Adrenal gland (tissue), 12 donors: Measurements from ENCODE around the gene SLC30A3. TPM values are rescaled to one million over a fixed set of nuclear protein-coding genes. Genes with fewer than 3 reads are reported as not detected.

ENCODE experiments used
- DNase-seq, 7 donors: peaks; one replicate each; pipeline ENCODE4 v3.0.0-alpha.2; 2019 to 2020
- H3K27ac ChIP-seq, 5 donors: fragments of 200-600 bp; sonication (generic) in 4 of 5; 1 replicate in 3 of 5; 2 replicates in 2 of 5; pipeline versions ENCODE4 v1.5.1 to v1.8.0; 2016 to 2020; ENCODE audit warnings: mild to moderate bottlenecking in 1 of 5
- H3K27me3 ChIP-seq: fragments of 200-600 bp; 2 replicates; pipeline ENCODE4 v1.8.0; 2021
- H3K36me3 ChIP-seq, 2 donors: fragments of 200-600 bp; replicated peaks in 1 of 2; 1 replicate in 1 of 2; 2 replicates in 1 of 2; pipeline versions ENCODE4 v1.5.1 to v1.8.0; 2018 to 2022
- H3K4me1 ChIP-seq, 2 donors: fragments of 200-600 bp; replicated peaks in 1 of 2; 1 replicate in 1 of 2; 2 replicates in 1 of 2; pipeline versions ENCODE4 v1.5.1 to v1.8.0; 2018 to 2021
- H3K4me3 ChIP-seq, 4 donors: fragments of 200-600 bp; sonication (generic) in 3 of 4; one replicate each; pipeline ENCODE4 v1.5.1; 2016 to 2018
- H3K9me3 ChIP-seq, 3 donors: fragments of 200-600 bp; sonication (generic) in 1 of 3; replicated peaks in 1 of 3; 1 replicate in 2 of 3; 2 replicates in 1 of 3; pipeline versions ENCODE4 v1.5.1 to v1.8.0; 2016 to 2021
- CTCF ChIP-seq, 6 experiments: fragments of 450-650 bp in 4 of 6; fragments of 200-600 bp in 2 of 6; sonication (generic) in 1 of 6; IDR thresholded peaks; 1 replicate in 5 of 6; 2 replicates in 1 of 6; pipeline versions ENCODE4 v1.5.1 to v1.8.0; 2016 to 2021; ENCODE audit warnings: antibody characterized with exemption in 6 of 6, mild to moderate bottlenecking in 2 of 6, moderate library complexity in 1 of 6
- POLR2A ChIP-seq, 2 donors: fragments of 450-650 bp; IDR thresholded peaks; one replicate each; pipeline ENCODE4 v1.6.1; 2017; ENCODE audit warnings: antibody characterized with exemption in 2 of 2, mild to moderate bottlenecking in 2 of 2, moderate library complexity in 1 of 2
- WGBS, 4 donors: extraction: QIAGEN DNeasy Blood & Tissue Kit in 2 of 4; methylation state at CpG; one replicate each; pipeline versions ENCODE4 v1.1.5 to v1.1.7; 2013 to 2017; 5-methylcytosine and 5-hydroxymethylcytosine counted together
- intact Hi-C, 2 donors: fragments of 100-400 bp; cut with DNase I; formaldehyde crosslinking; loops; one replicate each; pipeline versions ENCODE4 v1.14.1 to v1.15.0; 2022 to 2023
- polyA plus RNA-seq, 3 donors: library from polyadenylated mRNA; stranded (reverse); fragments of 200-250 nt in 2 of 3; fragments of 350-450 nt in 1 of 3; fragmentation: Illumina TruSeq in 1 of 3; extraction: RNeasy Lipid Tissue Mini Kit (QIAGEN cat#74804) in 1 of 3; gene quantifications; one replicate each; pipeline ENCODE4 v1.2.3, GENCODE V29; 2013 to 2014
- total RNA-seq, 9 donors: library from RNA; depleted of rRNA in 4 of 9; stranded (reverse); fragments of >200 nt in 4 of 9; fragments of 120-200 nt in 1 of 9; fragmentation: NEBNext Ultra II Directional in 1 of 9; extraction: Animal tissue kit (Norgen Biotek cat#: 25700) in 1 of 9; gene quantifications; one replicate each; pipeline versions ENCODE4 v1.1.0 to v1.2.4, GENCODE V29; 2013 to 2023
- donor health status: healthy with polysubstance abuse.
- donor health status: Bipolar disorder and iron deficiency.
- donor health status: DM: yes; HTN: yes; CAD: no.
- donor health status: DM: no; HTN: no; CAD: no.
- donor health status: DM: no; HTN: no; CAD: no.
- donor health status: DM: yes; HTN: yes; CAD: no.

Gene SLC30A3
- total and polyA plus RNA-seq, 12 donors: 0.27 to 5.6 (median 1.9) TPM; not detected in 1

DNA sequence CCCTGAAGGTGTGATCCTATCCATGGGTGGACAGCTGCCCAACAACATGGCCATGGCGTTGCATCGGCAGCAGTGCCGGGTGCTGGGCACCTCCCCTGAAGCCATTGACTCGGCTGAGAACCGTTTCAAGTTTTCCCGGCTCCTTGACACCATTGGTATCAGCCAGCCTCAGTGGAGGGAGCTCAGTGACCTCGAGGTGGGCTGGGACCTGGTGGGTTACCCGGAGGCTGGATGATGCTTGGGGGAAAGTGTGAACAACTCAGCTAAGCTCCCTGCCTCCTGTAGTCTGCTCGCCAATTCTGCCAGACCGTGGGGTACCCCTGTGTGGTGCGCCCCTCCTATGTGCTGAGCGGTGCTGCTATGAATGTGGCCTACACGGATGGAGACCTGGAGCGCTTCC is 29.5 kb downstream of the SLC30A3 start:
- H3K4me3 ChIP-seq: no peak overlapping the region
- H3K27ac ChIP-seq: no peak overlapping the region
- 89 to 98% (median 96%) methylated on average over 7 to 14 of the region's 14 CpGs for WGBS, 4 donors
- no peaks in the 10 kb centered on the region for H3K27me3 ChIP-seq
- H3K9me3 ChIP-seq: no peaks in the 10 kb centered on the region
- H3K4me1 ChIP-seq: no peaks in the 10 kb centered on the region
- intact Hi-C loops: no loop called here
- DNase-seq: no peak
- peaks cover 0 to 94% of the 10 kb centered on the region in 2 donors for H3K36me3 ChIP-seq
- TF ChIP-seq POLR2A (IDR thresholded peaks at IDR 0.05): no peak
- TF ChIP-seq CTCF (IDR thresholded peaks at IDR 0.05): no peak

DNA sequence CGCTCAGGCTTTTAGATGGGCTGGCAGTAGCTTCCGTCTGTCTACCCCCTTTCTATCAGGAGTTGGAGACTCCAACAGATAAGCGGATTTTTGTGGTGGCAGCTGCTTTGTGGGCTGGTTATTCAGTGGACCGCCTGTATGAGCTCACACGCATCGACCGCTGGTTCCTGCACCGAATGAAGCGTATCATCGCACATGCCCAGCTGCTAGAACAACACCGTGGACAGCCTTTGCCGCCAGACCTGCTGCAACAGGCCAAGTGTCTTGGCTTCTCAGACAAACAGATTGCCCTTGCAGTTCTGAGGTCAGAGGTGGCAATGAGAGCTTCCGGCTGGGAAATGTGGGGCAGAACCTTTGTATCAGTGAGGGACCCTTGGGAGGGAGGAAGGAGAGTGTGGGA is 30.9 kb downstream of the SLC30A3 start:
- no peak for DNase-seq
- no peak overlapping the region for H3K4me3 ChIP-seq
- H3K27me3 ChIP-seq: no peaks in the 10 kb centered on the region
- H3K36me3 ChIP-seq: peaks cover 0 to 93% of the 10 kb centered on the region in 2 donors
- H3K27ac ChIP-seq: no peak overlapping the region
- intact Hi-C loops: no loop called here
- H3K9me3 ChIP-seq: no peaks in the 10 kb centered on the region
- WGBS, 4 donors: 94 to 96% (median 94%) methylated on average over 12 to 13 of the region's 13 CpGs
- TF ChIP-seq CTCF (IDR thresholded peaks at IDR 0.05) (no peak), POLR2A (IDR thresholded peaks at IDR 0.05) (no peak)
- H3K4me1 ChIP-seq: no peaks in the 10 kb centered on the region

DNA sequence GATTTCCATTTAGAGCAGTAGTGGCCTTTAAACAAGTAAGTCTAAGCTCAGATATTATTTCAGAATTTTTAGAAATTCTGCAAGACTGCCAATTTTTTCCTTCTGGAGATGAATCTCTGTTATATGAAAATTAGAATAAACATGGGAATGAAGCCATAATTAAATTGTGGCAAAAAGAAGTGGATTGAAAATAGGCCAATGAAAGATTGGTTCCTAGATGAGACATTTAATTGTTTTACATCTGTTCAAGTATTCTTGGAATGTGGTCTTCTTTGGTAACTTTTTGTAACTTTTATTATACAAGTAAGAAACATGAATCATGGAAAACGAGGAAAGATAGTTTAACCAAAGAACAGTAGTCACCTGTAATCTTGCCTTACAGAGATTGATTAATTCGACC is 35.3 kb downstream of the SLC30A3 start:
- intact Hi-C loops: no loop called here
- WGBS, 4 donors: 86 to 91% (median 86%) methylated on average over 2 of the region's 2 CpGs

GRCh38 chr2:27225526-27225925 is 37.3 kb downstream of the SLC30A3 start:
- H3K4me3 ChIP-seq: no peak overlapping the region
- TF ChIP-seq CTCF (IDR thresholded peaks at IDR 0.05): no peak
- TF ChIP-seq POLR2A (IDR thresholded peaks at IDR 0.05): no peak
- 94 to 95% (median 94%) methylated on average over 9 of the region's 9 CpGs for WGBS, 4 donors
- no peaks in the 10 kb centered on the region for H3K9me3 ChIP-seq
- intact Hi-C loops: no loop called here
- no peak for DNase-seq
- no peak overlapping the region for H3K27ac ChIP-seq
- H3K36me3 ChIP-seq: peaks cover 0 to 85% of the 10 kb centered on the region in 2 donors
- no peaks in the 10 kb centered on the region for H3K27me3 ChIP-seq
- H3K4me1 ChIP-seq: no peaks in the 10 kb centered on the region

More for the DNA sequence above, 35.3 kb downstream of the SLC30A3 start:
- Histone ChIP-seq H3K4me1 (no peaks in the 10 kb centered on the region), H3K27ac (no peak overlapping the region), H3K36me3 (peaks cover 0 to 90% of the 10 kb centered on the region in 2 donors), H3K9me3 (no peaks in the 10 kb centered on the region), H3K27me3 (no peaks in the 10 kb centered on the region), H3K4me3 (no peak overlapping the region)
- no peak for TF ChIP-seq CTCF (IDR thresholded peaks at IDR 0.05)
- TF ChIP-seq POLR2A (IDR thresholded peaks at IDR 0.05): no peak
- DNase-seq: no peak
